HG03439 (cell line): ENCODE results near the gene GUCY1A2.
"Not testable (repeated sequence)": the region's sequence is repeated elsewhere in the genome, so short reads cannot be mapped to it uniquely, and the experiment has no call there.

ENCODE experiments used
- ATAC-seq: cut with Tn5 transposase; IDR thresholded peaks from one replicate; pipeline ENCODE4 v1.9.1; 2021; ENCODE audit warnings: mild to moderate bottlenecking, moderate library complexity; ENCODE audit not compliant: unreplicated experiment

The GUCY1A2 gene, protein sequence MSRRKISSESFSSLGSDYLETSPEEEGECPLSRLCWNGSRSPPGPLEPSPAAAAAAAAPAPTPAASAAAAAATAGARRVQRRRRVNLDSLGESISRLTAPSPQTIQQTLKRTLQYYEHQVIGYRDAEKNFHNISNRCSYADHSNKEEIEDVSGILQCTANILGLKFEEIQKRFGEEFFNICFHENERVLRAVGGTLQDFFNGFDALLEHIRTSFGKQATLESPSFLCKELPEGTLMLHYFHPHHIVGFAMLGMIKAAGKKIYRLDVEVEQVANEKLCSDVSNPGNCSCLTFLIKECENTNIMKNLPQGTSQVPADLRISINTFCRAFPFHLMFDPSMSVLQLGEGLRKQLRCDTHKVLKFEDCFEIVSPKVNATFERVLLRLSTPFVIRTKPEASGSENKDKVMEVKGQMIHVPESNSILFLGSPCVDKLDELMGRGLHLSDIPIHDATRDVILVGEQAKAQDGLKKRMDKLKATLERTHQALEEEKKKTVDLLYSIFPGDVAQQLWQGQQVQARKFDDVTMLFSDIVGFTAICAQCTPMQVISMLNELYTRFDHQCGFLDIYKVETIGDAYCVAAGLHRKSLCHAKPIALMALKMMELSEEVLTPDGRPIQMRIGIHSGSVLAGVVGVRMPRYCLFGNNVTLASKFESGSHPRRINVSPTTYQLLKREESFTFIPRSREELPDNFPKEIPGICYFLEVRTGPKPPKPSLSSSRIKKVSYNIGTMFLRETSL

DNA sequence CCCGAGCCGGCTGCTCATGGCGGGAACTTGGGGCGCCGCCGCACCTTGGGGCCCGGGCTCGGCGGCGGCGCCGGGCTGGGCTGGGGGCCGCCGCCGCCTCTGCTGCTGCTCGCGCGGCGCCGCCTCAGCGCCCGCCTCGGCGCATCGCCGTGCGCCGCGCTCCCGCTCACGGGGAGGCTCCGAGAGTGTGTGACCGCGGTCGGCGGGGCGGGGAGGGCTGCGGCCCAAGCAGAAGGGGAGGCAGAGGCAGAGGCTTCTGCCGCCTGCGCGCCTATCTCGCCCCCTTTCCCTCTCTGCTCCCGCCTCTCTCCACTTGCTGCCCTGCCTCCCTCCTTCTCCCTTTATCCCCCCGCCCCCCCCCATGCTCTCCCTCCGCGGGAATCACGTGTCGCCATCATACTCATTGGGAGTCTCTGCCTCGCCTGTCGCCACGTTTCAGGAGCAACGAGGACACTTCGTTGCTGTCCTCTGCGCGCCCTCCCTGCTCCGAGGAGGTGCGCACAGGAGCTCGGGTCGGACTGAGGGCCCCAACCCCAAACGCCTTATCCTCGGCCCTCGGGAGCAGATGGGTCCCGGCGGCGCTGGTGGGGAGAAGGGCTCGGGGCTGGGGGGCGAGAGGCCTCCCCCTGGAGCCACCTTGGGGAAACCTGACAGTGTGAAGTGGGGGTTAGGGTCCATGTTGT, at the start of gene GUCY1A2:
TSS of gene GUCY1A2 (minus strand) at position 258 of the 683 bp plus-strand sequence. CDS start 421 bp downstream, outside the sequence.
- peak; percentile 44 for ATAC-seq

DNA sequence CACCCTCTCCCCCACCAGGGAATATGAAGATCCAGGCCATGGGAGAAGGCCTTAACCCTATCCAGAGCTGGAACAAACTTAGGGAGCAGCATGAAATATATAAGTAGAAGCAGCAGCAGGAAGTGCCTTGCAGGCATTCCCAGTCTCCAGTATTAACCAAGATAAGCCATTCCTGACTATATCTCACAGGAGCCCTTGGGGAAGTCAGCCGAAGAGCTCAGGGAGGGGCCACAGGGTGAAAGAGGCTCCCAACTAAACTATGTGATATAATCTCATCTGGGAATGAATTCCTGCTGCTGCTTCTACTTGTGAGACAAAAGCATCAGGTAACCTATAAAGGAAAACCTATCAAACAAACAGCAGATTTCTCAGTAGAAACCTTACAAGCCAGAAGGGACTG, 36.1 kb upstream of the GUCY1A2 start:
- no peak for ATAC-seq

GRCh38 chr11:107051332-107051731, 33.1 kb upstream of the GUCY1A2 start:
- not testable (repeated sequence) for ATAC-seq

DNA sequence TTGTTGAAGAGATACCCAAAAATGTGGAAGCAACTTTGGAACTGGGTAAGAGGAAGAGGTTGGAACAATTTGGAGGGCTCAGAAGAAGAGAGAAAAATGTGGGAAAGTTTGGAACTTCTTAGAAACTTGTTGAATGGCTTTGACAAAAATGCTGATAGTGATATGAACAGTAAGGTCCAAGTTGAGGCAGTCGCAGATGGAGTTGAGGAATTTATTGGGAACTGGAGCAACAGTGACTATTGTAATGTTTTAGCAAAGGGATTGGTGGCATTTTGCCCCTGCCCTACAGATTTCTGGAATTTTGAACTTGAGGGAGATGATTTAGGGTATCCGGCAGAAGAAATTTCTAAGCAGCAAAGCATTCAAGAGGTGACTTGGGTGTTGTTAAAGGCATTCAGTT, 32.6 kb upstream of the GUCY1A2 start:
- not testable (repeated sequence) for ATAC-seq

DNA sequence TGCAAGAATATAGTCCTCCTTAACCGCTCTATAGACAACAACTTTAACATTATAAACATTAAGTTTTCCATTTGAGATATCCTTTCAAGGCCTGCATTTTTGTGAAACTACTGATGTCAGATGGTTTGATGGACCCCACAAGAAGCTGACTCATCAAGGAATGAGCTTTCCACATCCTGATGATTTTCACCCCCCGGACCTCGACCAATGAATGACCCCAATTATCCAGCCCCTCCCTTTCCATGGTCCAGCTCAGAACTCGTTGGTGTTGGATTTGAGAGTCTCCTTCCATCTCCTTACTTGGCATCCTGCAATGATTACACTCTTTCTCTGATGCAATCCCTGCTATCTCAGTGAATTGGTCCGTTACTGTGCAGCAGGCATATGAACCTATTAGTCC, 31.8 kb upstream of the GUCY1A2 start:
- no peak for ATAC-seq

- no peak for ATAC-seq
These were observed 26.2 kb upstream of the GUCY1A2 start for GRCh38 chr11:107044503-107044902.

DNA sequence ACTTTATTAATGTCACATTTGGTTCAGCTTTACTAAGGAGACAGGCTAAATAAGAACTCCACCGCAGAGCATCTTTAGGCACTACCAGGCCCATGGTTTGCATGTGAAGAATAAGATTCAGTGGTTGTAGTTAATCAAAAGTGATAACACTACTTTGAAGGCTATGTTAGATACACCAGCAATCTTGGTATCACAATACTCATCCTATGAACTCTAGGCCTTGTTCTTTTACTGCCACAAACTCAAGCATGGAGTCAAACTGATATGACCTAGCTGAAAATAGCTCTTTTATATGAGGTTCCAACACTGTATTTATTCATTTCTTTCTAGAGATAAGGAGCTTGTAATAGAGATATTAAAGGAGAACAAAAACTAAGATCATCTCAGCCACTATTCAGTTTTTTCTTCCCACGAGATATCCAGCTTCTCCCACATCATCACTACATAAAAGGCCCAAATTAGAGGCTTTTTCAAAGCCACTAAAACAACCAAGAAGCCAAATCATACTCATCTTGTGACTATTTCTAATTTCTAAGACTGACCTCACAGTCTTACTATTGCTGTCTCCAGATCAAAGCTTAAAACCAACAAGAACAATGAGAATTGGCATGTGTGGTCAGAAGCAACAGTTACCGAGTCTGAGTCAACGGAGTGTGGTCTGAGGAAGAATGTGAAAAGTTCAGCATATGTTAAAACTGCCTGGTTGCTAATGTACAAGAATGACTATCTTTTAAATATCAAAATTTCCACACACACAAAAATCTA, 25.1 kb upstream of the GUCY1A2 start:
- ATAC-seq, result peak; percentile 85

DNA sequence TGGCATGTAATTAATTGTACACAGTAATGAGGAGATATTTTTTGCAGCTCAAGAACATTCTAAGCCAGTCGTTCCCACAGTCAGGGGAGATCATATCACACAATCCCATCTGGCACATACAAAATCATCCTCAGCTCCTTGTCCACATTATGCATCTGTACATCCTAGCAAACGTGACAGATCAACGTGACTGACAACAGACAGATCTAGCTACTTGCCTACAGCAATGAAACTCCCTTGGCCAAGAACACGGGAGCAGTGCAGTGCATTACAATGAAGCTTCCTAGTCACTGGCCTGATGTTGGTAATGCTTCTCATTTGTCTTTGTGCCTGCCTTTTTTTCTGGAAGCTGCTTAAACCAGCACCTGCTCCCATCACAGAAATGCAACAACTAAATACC, 24.5 kb upstream of the GUCY1A2 start:
- no peak for ATAC-seq

- peak; percentile 56 for ATAC-seq
These were observed 22.8 kb upstream of the GUCY1A2 start for GRCh38 chr11:107041088-107041444.

GRCh38 chr11:107040433-107041087, 22.3 kb upstream of the GUCY1A2 start:
- ATAC-seq, result no peak

DNA sequence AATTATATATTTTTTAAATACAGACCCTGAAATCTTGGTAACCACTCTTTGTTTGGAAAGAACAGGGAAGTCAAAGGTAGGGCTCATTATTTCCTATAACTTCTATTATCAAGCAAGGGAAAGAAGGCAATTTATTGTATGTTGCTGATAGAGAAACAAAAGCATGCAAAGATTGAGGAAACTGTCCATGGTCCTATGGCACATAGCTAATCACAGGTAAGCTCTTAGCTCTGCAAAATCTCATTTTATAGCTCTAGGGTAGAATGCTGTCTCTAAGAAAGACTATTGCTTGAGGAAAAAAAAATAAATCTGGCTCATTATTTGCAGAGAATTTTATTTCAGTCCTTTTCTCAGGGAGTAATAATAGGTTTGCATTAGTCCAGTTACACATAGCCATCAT, 7.4 kb upstream of the GUCY1A2 start:
- ATAC-seq, result no peak

DNA sequence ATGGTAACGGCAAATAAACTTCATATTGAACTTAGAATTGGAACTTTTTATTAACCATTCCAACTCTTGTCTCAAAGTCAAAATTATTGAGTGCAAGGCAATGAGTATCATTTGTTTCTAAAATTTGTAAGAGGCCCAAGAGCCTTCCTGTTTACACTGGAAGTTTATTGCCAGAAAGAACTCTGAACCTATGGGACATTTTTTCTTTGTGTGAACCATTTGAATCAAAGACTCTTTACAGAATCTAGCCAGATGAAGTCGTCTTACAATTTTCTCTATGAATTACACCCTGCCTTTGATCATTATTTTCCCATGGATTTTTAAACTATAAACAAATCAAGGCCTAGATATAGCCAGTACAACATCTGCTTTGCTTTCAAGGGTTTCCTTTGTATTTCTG, 2.3 kb upstream of the GUCY1A2 start:
- no peak for ATAC-seq

GRCh38 chr11:107018902-107019493, 722 bp upstream of the GUCY1A2 start:
- ATAC-seq, result no peak

DNA sequence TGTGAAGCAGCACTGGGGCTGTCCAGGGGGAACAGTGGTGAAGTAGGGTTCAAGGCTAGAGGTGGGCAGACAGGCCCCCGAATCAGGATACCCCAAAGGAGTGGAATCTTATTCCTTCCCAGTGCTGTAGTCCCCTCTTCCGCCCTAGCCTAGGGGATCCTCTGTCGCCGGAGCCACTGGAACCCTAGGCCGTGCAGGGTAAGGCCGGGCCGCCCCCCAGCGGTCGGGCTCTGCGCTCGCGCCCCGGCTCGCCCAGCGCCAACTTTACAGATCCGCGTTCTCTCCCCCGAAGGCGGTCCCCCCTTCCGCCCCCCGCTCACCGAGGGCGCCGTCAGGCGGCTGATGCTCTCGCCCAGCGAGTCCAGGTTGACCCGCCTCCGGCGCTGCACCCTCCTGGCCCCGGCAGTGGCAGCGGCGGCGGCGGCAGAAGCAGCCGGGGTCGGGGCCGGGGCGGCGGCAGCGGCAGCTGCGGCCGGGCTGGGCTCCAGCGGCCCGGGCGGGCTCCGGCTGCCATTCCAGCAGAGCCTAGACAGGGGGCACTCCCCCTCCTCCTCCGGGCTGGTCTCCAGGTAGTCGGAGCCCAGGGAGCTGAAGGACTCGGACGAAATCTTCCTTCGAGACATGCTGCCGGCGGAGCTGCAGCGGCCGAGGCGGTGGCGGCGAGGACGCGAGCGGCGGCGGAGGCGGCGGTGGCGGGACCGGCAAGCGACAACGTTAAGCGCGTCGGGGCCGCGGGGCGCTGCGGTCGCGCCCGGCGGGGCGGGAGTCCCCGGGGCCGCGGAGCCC, 650 bp downstream of the GUCY1A2 start:
- ATAC-seq, result peak; percentile 77

- ATAC-seq, result no peak
These were observed 1.2 kb downstream of the GUCY1A2 start for GRCh38 chr11:107017104-107017432.

GRCh38 chr11:107014871-107015270, 3.4 kb downstream of the GUCY1A2 start:
- ATAC-seq, result no peak

DNA sequence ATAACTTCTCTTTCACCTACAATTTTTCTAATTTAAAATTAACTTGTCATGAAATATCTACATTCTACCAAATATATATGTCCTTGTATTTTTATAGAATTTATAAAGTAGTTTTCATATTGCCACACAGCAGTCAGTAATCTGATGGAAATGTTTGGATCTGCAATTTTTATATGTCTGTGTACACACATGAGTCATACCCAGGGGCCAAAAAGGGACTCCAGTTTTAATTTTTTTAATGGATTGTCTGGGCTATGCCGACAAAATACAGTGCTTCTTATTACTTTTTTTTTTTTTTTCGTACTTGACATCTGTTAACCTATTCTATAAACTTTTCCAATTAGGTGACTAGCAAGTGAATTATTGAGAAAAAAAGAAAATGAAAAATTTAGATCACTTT, 6.3 kb downstream of the GUCY1A2 start:
- no peak for ATAC-seq

- ATAC-seq, result no peak
These were observed 9.1 kb downstream of the GUCY1A2 start for GRCh38 chr11:107009190-107009589.

GRCh38 chr11:107006076-107006833, 12.0 kb downstream of the GUCY1A2 start:
- no peak for ATAC-seq
